ENCODE measurements around the gene DCC.

Gene DCC

DNA sequence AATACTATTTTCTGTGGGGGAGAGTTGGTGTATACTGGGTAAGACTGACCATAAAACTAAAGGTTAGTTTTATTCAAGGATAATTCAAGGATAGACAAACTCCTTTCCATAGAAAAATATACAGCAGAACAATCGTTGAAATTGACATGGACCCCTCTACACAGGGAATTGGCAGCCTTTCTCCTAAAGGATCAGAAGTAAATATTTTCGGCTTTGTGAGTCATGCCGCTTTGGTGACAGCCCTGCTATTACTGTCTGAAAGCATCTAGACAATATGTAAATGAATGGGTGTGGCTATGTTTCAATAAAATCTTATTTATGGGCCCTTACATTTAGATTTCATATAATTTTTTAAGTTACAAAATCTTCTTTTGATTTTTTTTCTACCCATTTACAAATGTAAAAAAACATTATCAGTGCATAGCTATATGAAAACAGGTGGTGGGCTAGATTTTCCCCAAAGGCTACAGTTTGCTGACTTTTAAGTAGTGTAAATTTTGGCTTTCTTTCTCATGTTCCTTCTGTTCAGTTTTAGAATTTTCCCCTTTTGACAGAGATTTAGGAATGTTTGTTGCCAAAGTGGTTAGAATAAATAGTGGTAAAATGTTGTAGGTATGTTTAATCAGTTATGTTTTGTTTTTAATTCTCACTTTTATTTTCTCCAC is 270.6 kb downstream of the DCC start:
- FAIRE-seq, result no peak

DNA sequence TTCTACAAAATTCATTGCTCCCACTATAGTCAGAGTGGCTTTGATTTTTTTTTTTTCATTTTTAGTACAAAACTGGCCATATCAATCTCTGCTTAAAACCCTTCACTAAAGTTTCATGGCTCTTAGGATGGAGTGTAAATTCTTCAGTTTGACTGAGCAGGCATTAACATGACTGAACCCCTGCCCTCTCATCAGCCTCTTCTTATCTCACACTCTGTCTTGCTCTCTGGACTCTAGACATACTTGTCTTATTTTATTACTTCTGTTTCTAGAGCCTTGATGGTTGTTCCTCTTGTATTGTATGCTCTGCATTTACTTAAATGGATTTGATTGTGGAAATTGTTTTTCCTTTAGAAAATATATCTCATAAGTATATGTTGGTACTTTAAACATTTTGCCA is 272.4 kb downstream of the DCC start:
- FAIRE-seq, result no peak

DNA sequence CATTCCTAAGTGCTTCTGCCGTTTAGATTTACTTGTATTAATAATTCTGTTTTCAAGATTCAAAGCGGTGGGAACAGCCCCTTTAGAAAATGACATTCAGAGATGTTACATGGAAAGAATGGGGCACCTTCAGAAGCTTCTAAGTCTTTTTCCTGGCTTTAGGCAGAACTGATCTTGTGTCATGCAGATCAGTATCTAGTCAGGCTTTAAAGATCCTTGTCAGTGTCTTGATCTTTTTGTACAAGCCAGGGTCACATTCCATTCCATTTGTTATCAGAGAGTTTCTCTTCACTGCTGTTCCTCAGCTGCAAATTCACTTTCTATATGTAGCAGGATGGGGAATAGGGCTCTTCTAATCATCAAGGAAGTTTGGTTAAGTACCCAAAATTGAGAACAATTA is 275.3 kb downstream of the DCC start:
- no peak for FAIRE-seq

DNA sequence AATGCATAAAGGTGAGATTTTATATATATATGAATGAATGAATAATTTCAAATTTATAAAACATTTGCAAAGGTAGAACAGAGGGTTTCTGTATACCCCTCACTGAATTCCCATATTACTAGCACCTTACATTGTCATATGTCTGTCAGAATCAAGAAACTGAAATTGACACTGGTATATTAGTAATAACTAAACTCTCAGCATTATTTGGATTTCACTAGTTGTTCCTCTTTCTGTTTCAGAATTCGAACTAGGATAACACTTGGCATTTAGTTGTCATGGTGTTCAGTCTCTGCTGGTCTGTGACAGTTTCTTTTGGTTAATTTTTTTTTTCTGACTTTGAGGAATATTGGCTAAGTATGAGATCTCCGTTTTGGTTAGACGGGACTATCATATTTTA is 275.9 kb downstream of the DCC start:
- no peak for FAIRE-seq

DNA sequence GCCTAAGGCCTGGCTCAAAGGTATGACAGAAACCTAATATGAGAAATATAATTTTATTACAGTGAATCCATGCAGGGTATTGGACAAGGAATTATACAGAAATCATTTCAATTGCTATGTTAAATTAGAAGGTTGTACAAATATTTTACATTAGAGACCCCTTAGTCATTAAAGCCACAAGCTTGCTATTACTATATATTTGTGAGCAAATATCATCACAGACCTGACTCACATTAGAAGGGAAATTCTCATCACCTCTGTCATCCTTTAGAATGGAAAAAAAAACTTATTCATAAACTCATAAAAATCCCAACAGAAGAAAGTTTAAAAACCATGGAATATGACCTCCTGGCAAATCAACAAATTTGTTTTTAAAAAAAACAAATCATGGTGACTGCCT is 277.9 kb downstream of the DCC start:
- FAIRE-seq, result no peak

DNA sequence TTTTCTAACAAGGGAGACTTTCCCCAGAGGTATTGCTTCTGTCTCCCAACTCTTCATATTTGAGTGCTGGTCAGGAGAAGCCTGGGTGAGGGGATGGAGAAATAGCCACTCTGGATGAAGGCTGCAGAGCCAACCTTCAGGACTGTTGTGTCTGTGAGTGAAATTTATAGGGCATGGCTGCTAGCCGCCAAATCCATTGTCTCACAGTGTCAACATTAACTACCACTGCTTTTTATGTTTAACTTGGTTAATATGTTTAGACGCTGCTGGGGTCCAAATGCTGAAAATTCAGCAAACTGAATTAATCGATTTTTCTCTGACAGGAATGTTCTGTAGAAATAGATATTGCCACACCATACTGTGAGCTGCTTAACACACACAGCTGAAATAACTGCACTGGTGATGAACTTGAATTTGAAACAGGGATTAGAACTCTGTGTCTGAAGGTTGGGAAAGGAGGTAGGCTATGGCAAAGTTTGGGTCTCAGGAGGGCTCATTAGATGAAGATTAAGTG is 281.0 kb downstream of the DCC start:
- no peak for FAIRE-seq

DNA sequence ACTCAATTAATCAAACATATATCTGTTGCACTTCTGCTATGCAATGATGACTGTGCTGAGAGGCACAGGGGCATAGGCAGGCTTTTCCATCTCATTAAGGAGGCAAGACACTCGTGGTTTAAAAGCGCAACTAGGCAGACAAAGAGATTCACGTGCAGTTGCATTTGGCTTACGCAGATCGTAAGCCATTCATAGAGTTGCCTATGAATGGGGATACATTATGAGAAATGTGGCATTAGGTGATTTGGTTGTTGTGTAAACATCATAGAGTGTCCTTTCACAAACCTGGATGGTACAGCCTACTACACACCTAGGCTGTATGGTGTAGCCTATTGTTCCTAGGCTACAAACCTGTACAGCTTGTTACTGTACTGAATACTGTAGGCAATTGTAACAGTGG is 284.7 kb downstream of the DCC start:
- no peak for FAIRE-seq

DNA sequence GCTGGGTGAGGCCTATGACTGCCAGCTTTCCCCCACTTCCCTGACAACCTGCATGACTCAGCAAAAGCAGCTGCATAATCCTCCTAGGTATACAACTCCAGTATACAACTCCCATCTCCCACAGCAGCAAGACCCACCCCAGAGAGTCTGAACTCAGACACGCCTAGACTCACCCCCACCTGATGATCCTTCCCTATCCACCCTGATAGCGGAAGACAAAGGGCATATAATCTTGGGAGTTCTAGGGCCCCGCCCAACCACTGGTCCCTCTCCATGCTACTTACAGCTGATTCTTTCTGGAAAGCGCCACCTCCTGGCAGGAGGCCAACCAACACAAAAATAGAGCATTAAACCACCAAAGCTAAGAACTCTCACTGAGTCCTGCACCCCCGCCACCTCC is 296.5 kb downstream of the DCC start:
- no peak for FAIRE-seq

DNA sequence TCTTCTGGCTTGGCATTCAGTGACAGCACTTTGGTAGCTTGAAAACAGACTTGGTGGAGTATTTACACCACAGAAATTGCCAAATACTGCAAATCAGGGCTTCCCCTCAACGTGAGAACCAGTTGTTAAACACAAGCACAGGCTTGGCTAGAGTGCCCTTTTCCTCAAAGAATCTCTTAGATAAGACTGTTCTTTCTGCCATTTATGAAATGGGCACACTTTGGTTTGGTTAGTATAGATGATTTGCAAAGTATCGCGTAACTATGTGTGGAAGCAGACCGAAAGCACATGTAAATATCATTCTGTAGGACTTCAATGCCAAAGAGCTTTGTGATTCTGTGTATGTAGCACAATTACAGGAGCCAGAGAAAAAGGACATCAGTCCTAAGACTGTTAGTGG is 308.2 kb downstream of the DCC start:
- no peak for FAIRE-seq

DNA sequence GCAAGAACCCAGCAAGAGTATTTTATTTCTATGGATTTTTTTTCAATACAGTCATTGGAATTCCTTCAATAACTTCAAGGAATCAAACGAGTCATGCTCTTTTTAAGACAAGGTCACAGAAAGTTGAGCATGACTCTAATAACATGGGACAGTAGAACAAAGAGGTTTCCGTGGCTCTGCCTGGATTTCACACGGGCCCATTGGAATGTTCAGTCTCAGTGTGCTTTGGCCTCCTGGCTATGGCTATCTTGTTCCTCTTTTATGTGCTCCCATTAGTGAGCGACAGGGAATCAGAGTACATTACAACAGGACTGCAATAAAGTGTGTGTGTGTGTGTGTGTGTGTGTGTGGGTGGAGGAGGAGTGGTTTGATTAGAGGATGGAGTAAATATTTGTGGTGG is 312.4 kb downstream of the DCC start:
- no peak for FAIRE-seq

DNA sequence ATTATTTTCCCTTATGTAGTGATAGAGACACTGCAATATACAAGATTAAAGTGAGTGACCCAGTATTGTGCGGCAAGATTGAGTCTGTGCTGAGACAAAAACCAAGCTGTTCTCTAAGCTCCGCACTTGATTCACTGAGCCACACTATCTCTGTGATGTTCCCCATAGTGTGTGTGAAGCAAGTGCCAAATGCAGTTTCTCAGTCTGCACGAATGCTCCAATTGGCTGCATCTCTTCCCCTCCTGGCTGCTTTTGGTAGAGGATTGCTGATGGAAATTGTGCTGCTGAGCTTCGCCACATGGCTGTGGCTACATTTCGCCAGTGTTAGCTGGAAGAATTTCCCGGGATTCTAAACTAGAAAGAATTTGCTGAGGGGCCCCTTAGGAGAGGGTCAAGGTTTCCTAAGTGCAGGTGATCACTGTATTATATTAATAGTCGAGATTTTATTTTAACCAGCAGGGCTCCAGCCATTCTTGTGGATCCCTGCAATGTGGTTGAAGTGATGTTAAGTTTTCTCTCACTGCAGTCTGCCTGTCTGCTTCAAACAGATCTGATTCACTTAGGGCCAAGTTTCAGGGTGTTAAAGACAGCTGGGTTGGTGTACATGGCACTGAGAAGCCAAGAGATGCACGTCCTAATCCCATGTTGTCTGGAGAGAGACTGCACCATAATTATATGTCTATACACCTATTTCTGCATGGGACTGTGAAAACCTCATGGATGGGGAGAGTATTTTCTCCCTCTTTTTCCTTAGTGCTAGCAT is 317.2 kb downstream of the DCC start:
- FAIRE-seq, result no peak

DNA sequence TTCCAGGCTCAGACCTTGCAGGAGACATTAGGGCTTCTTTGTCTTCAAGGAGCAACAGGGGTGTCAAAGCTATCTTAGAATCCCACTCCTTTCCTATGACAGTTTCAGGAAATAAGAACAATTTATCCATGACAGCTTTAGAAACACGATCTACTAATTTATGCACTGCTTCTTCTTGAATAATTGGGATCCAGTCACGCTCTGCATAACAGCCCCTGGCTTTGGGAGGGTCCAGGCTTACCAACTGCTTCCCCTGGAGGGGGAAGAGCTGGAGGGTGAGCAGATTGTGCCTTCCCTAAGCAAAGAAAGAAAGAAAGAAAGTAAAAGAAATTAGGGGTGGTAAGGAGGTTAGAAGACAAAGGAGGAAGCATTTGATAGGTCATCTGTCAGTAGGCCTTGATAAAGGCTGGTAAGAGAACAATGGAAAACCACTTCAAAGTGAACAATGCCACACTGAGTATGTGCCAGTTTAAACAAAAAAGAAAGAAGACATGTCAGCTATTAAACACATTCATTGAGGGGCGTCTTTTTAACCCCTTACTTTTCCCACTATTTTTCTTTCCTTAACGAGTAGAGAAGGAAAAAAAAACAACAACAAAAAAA is 327.6 kb downstream of the DCC start:
- no peak for FAIRE-seq

DNA sequence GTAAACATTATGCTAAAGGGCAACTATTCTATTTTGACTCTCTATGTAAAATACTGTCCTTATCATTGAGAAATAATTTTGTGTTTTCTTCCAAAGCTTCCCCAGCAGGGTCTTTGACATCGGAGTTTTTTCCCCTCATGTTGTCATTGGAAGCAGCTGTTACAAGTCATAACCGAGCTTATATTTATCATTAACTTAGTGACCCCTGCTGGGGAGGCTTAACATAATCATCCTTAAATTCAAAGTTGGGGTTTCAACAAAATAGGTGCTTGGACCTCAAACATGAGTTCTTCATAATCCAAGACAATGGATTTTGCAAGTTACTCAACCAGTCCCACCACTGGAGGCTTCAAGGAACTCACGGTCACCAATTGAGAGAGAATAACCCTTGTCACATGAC is 330.9 kb downstream of the DCC start:
- no peak for FAIRE-seq

DNA sequence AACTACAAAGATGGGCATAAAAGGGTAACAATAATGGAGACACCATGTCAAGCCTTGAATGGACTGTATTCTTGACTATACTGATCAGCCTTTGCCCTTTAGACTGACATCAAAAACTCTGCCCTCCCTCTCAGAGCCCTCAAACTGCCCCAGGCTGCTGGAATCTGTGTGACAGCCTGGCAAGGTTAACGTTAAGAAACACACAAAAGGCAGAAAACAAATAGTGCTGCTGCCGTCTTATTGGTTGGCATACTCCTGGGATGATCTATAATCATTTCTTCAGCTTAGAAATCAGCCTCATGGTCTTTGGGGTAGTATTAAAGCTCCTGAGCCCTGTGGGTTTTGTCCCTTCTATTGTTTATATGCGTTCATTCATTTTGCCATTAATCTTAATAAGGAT is 338.0 kb downstream of the DCC start:
- FAIRE-seq, result no peak

DNA sequence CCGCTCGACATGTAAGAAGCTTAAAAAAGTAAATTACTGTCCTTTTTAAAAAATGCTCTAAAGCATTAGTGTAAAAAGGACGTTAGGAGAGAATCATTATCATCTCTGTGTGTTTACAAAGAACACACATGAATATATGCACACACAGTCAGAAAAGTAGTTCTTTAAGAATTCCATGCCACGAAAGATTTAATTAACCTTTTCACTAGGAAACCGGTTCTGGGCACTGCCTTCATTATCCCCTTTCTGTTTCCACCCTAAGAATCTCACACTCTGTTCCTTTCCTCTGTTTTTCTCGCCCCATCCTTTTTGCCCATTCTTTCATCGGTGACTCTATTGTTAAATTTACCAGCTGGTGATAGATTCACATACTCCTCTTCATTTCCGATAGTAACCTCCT is 338.6 kb downstream of the DCC start:
- FAIRE-seq, result no peak

DNA sequence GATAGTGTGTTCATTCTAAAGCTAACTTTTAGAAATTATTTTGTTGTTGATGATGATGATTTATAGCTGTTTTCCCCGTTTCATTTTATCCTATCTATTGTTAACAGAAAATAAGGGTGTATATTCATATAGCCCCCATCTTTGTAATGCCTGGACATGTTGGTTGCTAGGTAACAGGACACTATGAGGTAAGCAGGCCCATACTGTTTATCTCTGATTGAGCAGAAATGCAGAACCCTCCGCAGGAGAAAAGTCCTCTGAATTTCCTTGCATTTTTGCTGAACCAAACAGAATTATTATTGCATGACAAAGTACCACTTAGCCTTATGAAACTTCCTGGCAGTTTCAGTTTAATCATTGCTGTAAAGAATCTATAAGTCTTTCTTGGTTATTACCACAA is 339.4 kb downstream of the DCC start:
- no peak for FAIRE-seq

DNA sequence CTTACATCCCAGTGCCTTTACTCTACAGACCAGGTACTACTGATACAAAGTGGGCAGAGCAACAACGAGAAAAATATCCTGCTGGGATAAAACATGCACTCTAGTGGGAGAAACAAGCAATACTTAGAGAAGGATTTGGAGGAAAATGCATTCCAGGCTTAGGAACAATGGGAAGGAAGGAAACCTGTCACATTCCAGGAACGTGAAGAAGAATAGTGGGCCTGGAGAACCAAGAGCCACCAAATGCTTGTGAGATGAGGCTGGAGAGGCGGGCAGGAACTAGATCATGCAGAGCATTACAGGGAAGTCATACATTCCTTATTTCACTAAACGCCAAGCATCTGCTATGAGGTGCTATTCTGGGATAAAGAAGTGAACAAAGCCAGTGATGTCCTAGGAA is 342.3 kb downstream of the DCC start:
- FAIRE-seq, result no peak

DNA sequence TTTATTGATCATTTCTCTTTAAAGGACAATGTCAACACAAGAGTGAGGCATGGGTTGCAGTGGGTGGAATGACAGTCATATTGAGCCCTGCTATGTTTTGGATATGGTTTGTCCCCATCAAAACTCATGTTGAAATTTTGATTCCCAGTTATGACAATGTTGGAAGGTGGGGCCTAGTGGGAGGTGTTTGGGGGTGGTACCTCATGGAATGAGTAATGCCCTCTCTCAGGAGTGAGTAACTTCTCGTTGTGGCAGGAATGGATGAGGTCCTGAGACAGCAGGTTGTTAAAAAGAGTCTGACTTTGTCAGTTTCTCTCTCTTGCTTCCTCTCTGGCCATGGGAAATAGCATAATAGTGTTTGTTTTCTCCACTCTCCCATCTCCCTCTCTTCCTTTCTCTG is 345.3 kb downstream of the DCC start:
- no peak for FAIRE-seq

DNA sequence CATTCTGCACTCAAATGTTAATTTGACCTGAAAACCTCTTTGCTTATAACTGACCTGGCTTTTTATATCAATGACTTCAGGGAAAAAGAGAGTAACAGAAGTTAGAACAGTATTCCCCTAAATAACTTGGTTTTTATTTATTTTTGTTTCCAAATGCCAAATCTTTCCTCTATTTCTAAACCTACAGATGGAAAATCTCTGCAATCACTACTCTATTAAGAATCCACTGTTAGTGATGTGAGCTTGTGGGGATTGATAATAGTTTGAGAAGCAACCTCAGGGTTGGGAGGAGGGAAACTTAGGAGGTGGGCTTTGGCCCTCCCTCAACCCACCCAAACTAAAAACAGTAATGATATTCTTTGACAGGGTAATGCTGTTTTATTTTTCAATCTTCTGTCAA is 351.8 kb downstream of the DCC start:
- FAIRE-seq, result no peak

DNA sequence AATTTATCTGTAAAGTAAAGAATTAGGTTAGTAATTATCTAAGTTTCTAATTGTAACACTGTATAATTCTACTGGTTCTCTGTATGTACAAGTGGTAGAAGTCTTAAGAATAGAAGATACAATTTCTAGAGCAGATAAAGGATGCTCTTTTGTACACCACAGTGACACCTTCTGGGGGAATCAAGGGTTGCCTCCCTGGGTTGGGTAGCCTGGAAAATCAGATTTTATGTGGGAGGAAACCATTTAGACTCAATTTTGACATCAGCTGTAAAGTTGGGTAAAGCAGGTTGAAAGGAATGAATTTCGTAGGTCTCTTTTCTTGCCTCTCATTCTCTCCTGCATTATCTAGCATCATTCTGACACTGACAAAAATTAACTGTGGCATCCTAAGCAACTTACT is 354.8 kb downstream of the DCC start:
- FAIRE-seq, result no peak

DNA sequence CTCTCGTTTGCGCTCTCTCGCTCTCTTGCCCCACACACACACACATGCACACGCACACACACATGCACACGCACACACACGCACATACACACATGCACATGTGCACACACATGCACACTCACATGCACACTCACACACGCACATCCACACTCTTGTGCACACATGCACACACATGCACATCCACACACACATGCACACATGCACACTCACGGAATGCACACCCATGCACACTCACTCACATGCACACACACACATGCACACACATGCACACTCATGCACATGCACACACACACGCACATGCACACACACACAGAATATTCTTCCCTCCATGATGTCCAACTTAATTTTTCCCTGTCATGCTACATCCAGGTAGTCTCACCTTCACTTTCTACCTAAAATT is 360.1 kb downstream of the DCC start:
- FAIRE-seq, result no peak

DNA sequence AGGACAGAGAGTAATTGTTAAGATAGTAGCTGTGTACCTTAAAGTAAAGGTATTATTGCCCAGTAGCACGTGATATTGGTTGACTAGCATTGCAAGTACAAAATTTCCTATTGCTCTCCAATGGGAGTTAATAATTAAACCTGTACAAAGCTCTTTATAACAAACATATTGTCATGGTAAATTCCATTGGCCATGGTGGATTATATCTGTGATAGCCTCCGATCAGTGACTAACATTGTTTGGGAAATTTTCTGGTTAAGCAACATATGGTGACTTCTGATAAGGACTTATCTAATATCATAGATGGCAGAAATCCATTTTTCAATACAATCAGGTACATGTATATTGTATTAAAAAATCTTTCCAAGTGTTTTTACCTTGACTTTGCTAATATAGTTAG is 360.8 kb downstream of the DCC start:
- FAIRE-seq, result peak; percentile 31

DNA sequence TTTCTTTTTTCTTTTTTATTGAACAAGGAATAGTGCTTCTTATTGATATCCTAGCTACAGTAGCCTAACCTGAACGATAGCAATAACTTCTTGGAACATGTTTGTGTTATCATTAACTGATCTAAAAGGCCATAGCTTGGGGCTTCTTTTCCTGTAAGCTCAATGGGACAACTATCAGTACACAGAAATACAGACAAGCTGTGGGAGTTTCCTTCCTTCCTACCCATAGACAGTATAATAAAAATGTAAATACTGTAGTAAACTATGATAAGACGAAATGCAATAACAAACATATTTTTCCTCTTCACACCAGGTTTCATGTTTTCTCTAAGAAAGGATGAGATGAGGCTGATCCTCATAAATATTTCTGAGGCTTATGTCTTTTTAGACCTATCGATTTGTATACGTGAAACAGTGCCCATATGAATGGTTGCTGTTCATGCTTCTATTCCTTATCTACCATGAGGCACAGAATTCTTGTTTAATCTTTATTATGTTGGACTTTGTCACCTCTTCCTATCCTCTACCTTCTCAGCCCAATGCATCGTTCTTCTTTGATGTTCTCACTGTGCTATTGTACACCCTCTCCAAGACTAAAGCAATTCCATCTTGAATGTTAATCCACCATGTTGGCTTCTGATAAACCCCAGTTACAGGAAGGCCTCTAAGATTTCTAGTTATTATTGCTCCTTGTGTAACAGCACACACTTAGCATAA is 361.4 kb downstream of the DCC start:
- no peak for FAIRE-seq

DNA sequence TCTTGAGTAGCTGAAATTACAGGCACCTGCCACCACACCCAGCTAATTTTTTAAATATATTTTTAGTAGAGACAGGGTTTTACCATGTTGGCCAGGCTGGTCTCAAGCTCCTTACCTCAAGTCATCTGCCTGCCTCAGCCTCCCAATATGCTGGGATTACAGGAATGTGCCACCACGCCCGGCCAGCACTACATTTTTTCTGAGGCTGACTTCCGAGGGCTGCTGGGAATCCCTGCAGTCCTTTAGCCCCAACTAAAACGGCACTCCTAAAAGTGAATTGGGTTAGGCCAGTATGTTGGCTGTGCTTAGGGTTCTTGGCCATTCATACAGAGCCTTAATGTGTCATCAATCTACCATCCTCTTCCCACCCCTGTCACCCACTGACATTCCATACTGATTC is 375.4 kb downstream of the DCC start:
- no peak for FAIRE-seq

Data from colon (tissue), 2 donors.